Suppressor macrophage (primary cell): ENCODE measurements around the gene FMOD.
"Not testable (repeated sequence)": the region's sequence is repeated elsewhere in the genome, so short reads cannot be mapped to it uniquely, and the experiment has no call there.

ENCODE experiments used
- DNase-seq, 4 experiments: peaks; one replicate each; pipeline ENCODE4 v3.0.0-alpha.2; 2020 to 2022

Gene FMOD

GRCh38 chr1:203305809-203306088 lies 45.2 kb downstream of the FMOD start:
- DNase-seq = no peak

- DNase-seq = peak; percentile 95 to 98 (median 97)
These were observed 45.8 kb downstream of the FMOD start, which contains the start of gene BTG2 for GRCh38 chr1:203304919-203305808. Gene BTG2, plus strand, starts transcription at chr1:203305519. Its CDS starts 88 bp downstream, at chr1:203305607.

DNA sequence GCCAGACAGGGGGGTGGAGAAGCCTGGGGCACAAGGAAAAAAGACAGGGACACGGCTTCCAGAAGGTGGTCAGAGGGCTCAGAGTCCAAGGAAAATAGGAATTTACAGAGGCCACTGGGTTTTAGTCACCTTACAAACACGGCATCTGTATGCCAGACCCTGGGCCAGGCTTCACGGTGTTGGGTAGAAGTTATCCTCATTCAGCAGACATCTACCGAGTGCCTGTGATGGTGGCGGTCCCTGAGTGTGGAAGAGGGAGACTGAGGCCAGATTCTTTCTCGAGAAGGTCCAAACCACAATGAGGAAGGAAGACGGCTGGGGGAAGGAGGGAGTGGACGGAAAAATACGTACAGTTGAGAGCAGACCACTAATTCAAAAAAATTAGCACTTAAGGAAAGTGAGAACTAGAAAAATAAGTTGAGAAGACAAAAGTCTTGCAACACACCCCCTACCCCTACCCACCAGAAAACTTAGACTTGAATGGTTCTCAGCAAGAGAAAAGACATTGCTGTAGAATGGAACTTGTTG lies 46.5 kb downstream of the FMOD start:
- peak; percentile 31 to 59 (median 54) for DNase-seq

- DNase-seq = no peak
These were observed 48.0 kb downstream of the FMOD start for GRCh38 chr1:203302894-203303293.

DNA sequence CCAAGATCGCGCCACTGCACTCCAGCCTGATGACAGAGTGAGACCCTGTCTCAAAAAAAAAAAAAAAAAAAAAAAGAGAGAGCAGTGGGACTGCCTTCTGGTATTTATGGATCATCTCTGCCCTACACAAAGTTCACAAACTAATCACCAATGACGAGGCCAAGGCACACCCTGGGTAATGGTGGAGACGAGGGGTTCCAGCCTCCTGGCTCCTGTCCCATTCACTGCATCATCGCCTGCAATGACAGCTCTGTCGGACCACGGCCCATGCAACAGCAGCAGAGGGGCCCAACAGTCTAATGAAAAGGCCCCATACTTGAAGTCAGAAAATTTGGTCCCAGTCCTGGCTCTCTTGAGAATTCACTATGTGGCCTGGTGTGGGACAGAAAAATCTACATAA lies 48.5 kb downstream of the FMOD start:
- no peak for DNase-seq

GRCh38 chr1:203301331-203301668 lies 49.6 kb downstream of the FMOD start:
- DNase-seq = no peak

DNA sequence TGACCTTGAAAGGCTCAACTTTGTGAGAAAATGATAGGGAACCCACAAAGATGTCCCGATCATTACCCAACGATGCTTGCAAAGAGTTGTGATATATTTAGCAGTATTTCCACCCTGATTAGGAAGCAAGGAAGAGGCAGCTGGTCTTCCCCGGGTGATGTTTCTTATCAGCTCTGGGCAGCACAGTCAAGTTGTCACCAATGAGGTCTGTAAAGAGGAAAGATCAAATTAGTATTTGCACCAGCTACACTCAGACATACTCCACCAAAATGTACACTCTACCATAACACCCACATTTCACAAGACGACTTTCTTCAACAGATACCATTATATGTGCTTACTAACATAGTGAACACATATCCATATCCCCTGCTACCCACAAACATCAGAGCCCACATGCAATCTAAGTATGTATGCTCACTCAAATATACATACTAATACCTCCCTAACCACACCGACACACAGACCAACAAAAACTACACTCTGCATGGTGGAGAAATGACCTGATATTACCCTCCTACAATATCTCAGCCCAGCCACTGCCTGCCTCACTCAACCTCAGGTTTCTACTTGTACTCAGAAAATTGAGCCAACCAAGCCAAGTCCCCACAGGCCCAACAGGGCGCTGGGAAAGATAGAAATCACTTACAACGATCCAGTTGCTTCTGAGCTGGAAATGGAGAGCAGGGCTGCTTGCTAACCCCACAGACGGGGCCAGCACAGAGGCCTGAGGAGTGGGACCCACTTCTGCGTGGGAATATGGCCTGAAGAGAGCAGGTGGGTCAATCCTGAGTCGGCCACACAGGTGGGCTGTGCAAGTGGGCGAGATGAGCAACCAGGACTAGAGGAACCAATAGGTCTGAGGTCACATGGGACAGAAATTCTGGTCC lies 50.2 kb downstream of the FMOD start:
- peak in 1 of 4 experiments; percentile 20 for DNase-seq

GRCh38 chr1:203299719-203300429 lies 51.0 kb downstream of the FMOD start:
- DNase-seq = not testable (repeated sequence)

DNA sequence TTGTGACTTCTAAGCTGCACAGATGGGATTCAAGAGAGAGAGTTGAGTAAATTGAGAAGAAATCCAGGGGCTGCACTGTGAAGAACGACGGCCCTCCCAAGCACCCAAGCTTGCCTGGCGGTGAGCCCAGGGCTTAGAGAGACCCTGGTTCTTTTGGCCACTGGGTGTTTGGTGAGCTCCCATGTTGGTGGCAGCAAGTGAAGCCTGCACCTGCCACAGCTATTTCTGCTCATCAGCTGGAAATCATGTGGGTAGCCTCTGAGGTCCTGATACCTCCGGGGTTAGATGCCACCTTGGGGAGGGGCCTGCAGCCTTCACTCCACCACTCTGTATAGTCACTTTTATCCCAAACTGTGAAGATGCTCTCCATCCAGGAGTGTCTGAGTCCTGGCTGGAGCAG lies 51.8 kb downstream of the FMOD start:
- no peak for DNase-seq

GRCh38 chr1:203296460-203297073 lies 54.4 kb downstream of the FMOD start:
- no peak for DNase-seq

GRCh38 chr1:203295796-203296195 lies 55.1 kb downstream of the FMOD start:
- no peak for DNase-seq

- peak in 3 of 4 experiments; percentile 58 to 75 (median 68) for DNase-seq
These were observed 59.5 kb downstream of the FMOD start for GRCh38 chr1:203291201-203292096.
